Stimulated activated CD8-positive, alpha-beta memory T cell treated with anti-CD3 and anti-CD28 coated beads, Interleukin-12 subunit alpha, Interleukin-12 subunit beta, amount 100 ng/mL, for 24 hours (primary cell): ENCODE results near the gene ARHGAP26.
"Not testable (repeated sequence)": the region's sequence is repeated elsewhere in the genome, so short reads cannot be mapped to it uniquely, and the experiment has no call there.

ENCODE experiments used
- DNase-seq: peaks from one replicate; pipeline ENCODE4 v3.0.0-alpha.2; 2020; ENCODE audit errors: extremely low read depth

Gene ARHGAP26

GRCh38 chr5:142959683-142960657 is 189.8 kb downstream of the ARHGAP26 start:
- DNase-seq = no peak

DNA sequence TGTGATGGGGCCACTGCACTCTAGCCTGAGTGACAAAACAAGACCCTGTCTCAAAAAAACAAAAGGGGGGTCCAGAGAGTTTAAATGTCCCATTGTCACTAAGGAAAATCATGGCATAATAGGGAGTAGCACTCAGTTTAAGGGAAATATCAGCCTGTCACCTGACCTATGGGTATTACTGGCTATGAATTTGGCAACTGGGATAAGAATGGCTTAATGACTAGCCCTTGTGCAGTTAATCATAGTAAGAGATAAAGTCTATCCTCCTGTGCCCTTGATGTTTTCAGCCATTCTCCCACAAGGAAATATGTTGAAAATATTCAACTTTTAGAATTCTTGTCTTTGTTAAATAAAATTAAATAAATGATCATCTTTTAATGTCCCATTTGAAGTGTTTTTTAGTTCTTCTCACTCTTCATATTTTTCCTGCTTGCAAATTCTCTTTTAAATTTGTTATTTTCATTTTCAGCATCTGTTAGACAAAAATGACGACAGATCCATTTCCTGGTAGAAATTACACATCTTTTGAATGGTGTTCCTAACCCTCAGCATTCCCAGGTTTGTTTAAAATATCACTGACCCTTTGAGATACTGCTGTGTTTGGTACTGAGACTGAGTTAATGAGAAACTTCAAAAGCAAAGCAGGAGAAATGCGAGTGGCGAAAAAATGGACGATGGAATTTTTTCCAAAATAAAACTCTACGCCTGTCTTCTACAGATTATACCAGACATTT is 191.4 kb downstream of the ARHGAP26 start:
- no peak for DNase-seq

- no peak for DNase-seq
These were observed 192.0 kb downstream of the ARHGAP26 start for GRCh38 chr5:142962174-142962533.

GRCh38 chr5:142965258-142966120 is 195.3 kb downstream of the ARHGAP26 start:
- DNase-seq = not testable (repeated sequence)

DNA sequence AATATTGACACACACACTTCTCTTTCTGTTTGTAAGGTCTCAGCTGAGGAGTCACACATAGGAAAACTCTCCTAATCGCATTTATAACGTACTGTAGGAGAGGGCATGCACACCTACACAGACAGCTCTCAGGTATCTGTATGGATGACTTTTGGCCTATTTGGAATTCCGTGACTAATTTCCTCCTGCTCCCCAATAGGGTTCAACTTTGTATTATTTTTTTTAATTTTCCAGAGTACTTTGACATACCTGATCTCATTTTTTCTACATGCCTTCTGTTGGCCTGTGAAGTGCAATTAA is 195.9 kb downstream of the ARHGAP26 start:
- DNase-seq = no peak

- DNase-seq = no peak
These were observed 199.0 kb downstream of the ARHGAP26 start for GRCh38 chr5:142969186-142969585.

GRCh38 chr5:142969624-142970439 is 199.7 kb downstream of the ARHGAP26 start:
- no peak for DNase-seq

- no peak for DNase-seq
These were observed 200.4 kb downstream of the ARHGAP26 start for GRCh38 chr5:142970440-142971030.

GRCh38 chr5:142971303-142972013 is 201.3 kb downstream of the ARHGAP26 start:
- DNase-seq = no peak

DNA sequence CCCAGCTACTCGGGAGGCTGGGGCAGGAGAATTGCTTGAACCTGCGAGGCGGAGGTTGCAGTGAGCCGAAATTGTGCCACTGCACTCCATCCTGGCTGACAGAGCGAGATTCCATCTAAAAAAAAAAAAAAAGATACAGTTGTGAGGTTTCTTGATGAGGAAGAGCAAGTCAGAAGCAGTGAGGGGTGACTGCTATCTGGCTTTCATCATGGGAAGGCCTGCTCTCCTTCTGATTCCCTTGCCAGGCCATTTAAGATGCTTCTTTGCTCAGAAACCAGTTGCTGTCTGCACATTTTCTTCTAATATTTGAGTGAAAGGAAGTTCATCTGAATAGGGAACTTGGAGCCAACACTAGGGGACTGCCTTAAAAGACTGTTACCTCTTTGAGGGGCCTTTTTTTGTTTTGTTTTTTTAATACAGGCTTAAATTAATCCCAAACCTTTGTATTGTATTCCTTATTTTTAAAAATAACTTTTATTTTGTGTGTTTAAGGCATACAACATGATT is 201.9 kb downstream of the ARHGAP26 start:
- no peak for DNase-seq

DNA sequence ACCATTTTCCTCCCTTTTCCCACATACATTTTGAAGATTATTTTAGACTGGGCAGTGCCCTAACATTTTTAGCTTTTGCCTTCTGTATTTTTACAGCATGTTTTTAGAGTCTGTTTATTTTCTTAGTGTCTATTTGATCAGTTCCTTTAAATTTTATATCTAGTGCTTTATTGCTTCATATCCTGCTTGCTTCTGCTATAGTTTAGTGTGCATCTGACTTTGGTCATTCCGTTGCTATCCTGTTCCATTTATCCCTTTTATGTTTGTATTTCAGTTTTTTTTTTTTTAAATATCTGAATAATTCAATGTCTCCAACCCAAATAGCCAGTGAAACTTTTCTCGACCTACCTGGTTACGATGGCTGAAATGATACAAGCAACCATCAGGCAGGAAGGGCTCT is 203.8 kb downstream of the ARHGAP26 start:
- no peak for DNase-seq

GRCh38 chr5:142974409-142974808 is 204.2 kb downstream of the ARHGAP26 start:
- no peak for DNase-seq

GRCh38 chr5:142976861-142977260 is 206.7 kb downstream of the ARHGAP26 start:
- no peak for DNase-seq

DNA sequence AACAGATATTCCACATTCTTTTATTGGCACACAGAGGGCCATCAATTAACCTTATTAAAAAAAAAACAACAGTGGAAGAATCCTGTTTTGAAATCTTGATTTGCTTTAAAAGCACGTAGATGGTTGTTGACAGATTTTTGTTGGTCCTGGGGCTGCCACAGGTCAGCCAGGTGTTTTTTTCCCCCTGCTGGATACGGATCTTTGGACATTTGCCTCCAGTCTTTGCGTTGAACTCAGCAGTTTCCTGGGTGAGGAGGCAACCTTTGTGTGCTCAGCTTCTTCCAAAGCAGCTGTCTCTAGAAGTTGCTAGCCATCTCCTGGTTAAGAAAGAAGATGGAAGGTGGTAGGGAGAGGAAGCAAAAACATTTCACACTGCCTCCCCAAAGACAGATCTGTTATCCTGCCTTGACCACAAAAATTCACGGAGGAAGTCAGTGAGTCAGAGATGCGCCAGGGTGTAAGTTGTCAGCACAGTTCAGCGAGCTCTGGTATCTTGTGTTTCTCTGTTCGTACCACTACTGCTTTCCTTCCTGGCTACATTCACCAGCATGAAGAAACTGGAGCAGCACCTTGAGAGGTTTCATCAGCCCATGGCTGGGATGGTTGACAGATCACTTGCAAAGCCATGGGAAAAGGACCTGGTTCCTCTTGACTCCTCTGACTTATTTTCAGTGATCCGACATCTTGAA is 207.3 kb downstream of the ARHGAP26 start:
- no peak for DNase-seq

DNA sequence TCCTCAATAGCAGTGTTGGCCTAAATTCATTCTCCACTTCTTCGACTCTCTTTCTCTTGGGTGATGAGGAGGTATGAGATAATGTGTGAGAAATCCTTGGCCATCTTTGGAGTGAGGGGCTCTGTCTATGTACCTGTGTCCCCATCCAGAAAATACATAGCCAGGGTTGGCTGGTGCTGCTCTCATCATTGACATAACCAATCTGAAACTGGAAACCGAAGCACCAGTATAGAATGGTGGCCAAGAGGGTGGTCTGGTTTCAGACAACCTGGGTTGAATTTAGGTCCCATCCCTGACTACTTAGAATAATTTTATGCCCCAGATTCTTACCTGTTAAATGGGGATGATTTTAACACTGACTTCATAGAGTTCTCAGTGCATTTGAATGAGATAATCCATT is 208.1 kb downstream of the ARHGAP26 start:
- DNase-seq = no peak

DNA sequence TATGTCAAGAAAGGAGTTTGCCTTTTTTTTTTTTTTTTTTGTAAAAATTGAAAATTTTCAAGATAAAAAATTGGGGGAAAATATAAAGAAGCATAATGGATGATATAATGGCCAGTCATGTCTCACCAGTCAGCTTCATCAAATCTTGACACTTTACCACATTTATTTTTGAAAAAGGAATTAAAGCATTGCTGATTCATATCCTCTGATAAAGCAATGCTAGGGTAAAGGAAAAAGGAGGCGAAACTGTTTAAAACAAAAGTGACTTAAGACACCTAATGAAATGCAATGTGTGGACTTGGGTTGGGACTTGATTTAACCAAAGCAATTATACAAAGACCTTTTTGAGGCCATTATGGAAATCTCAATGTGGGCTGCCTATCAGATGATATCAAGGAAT is 208.5 kb downstream of the ARHGAP26 start:
- DNase-seq = no peak

DNA sequence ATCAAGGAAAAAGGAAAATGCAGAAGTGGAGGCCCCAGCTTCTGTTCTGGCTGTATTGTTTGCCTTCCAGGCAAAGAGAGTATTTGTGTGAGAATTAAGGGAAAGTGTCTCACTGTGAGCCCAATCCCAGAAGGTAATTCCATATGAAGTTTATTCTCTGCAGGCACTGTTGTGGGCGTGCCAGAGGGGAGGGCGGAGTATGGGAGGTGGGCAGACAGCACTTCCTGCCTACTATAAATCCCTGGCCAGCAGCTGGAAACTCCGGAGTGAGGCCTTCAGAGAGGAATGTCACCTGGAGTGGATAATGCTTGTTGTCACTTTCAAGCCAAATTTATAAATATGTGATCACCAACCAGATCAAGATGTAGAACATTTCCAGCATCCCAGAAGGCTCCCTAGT is 209.5 kb downstream of the ARHGAP26 start:
- no peak for DNase-seq

DNA sequence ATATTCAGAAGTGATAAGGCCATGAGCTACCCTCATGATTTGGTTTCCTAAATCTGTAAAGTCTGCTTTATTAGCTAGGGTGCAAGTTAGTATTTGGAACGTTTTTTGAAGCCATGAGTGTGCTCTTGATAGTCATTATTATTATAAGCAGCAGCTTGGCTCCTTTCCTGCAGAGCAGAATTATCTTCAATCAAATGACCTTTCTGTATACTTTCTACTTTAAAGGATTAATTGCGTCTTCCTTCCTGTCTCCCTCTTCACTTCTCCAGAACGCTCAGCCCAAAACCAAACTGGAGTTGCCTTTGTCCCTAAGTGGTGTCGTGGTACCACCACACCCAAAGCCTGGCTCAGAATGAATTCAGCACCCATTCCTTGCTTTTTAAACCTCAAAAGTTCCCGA is 211.3 kb downstream of the ARHGAP26 start:
- DNase-seq = no peak
